Astrocyte of the cerebellum (primary cell): ENCODE measurements around the gene FRMD1.

Experiments used
- DNase-seq: peaks from one replicate; pipeline ENCODE4 v3.0.0-alpha.2; 2011; ENCODE audit warnings: low read depth
- H3K4me3 ChIP-seq: 2 replicates; pipeline ENCODE4 v1.5.1; 2011; ENCODE audit warnings: mild to moderate bottlenecking, low read depth, low read length, moderate library complexity
- CTCF ChIP-seq: IDR thresholded peaks from 2 replicates; pipeline ENCODE4 v1.5.1; 2012; ENCODE audit warnings: low read length, low read depth, moderate library complexity, mild to moderate bottlenecking; ENCODE audit errors: missing control alignments
- in situ Hi-C: cut with HindIII; loops from 2 replicates; pipeline ENCODE4 v1.10.0; 2017; ENCODE audit warnings: low sequenced_read_pairs

The FRMD1 gene

GRCh38 chr6:168105813-168106632, 27.0 kb upstream of the FRMD1 start:
- DNase-seq, result no peak
- no peak overlapping the region for H3K4me3 ChIP-seq
- no peak for TF ChIP-seq CTCF
- in situ Hi-C loops, result no loop called here

DNA sequence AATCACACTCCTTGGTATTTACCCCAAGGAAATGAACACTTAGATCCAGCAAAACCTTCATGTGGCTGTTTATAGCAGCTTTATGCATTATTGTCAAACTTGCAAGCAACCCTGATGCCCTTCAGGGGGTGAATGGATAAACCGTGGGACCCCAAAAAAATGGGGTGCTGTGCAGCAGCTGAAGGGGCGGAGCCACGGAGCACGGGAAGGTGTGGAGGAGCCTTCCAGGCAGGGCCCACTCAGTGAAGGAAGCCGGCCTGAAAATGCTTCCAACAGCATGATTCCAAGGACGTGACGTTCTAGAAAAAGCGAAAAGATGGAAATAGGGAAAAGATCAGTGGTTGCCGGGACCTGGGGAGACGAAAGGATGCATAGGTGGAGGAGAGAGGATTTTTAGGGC, 25.6 kb upstream of the FRMD1 start:
- no peak for DNase-seq
- in situ Hi-C loops, result no loop called here
- H3K4me3 ChIP-seq, result no peak overlapping the region
- TF ChIP-seq CTCF, result no peak

GRCh38 chr6:168103050-168103830, 24.2 kb upstream of the FRMD1 start:
- no peak for TF ChIP-seq CTCF
- DNase-seq, result no peak
- no peak overlapping the region for H3K4me3 ChIP-seq
- in situ Hi-C loops, result no loop called here

DNA sequence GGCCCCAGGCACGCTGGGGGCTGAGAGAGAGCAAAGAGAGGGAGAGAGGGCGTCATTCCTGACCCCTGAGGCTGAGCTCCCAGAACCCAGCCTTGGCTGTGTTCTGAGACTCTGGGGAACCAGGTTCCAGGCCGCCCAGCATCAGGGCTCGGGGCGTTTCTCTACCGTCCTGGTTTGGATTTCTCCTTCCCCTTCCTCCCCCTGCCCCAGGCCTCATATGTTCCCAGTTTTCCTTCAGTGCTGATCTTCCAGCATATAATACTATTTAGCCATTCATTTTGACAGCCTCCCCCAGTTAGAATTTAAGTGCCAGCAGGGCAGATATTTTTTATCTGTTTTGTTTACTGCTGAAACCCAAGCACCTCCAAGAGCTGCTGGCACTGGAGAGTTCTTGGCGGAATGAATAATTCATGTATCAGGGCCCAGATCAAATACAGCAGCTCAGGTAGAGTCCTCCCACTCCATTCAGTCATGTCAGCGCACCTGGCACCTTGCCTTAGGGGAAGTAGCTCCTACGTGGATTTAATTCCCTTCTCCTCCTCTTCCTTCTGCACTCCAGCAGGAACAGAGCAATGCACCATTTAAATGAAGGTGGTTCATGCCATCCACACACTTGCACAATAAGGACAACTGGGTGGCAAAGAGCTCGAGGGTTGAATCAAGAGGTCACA, 23.4 kb upstream of the FRMD1 start:
- in situ Hi-C loops, result no loop called here
- no peak overlapping the region for H3K4me3 ChIP-seq
- TF ChIP-seq CTCF, result no peak
- DNase-seq, result no peak

DNA sequence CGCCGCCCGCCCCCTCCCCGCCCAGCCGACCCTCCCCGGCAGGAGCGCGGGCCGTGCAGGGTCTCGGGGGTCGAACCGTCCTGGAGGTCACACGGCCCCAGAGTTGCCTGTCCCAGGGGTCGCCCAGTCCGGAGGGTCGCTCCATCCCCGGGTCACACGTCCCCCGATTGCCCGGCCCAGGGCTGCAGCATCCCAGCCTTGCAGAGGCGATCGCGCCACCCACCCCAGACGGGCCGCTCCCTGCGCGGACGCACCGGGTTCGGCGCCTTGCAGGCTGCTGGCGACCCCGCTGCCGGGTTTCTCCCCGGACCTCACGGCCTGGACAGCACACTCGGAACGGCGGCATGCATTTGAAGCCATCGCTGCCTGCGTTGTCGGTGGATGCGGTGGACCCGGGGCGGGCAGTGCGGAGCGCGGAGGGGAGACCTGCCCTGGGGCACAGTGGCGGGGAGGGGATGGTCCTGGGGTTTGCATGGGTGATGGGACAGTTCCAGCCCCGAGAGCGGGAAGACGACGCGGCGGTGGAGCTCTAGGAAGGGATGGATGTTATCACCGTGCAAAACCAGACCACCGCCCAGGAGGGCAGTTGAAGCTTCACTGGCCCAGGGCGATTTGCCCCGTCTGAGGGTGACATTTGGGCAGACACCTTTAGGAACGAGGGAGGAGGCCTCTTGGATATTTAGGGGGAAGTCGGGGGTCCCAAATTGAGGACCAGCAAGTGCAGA, 22.7 kb upstream of the FRMD1 start:
- in situ Hi-C loops, result no loop called here
- DNase-seq, result no peak
- H3K4me3 ChIP-seq, result no peak overlapping the region
- TF ChIP-seq CTCF, result no peak
